Measurements from ENCODE around the gene SEPHS2.
"Not testable (repeated sequence)": the region's sequence is repeated elsewhere in the genome, so short reads cannot be mapped to it uniquely, and the experiment has no call there.

Gene SEPHS2

GRCh38 chr16:30470632-30470995 lies 24.9 kb upstream of the SEPHS2 start:
- H3K9me3 ChIP-seq (ENCODE audit: control insufficient read depth, low read length) = no peaks in the 10 kb centered on the region
- no peaks in the 10 kb centered on the region for H3K27me3 ChIP-seq (replicated peaks; ENCODE audit: control insufficient read depth, insufficient read depth, low read length, poor library complexity, severe bottlenecking)
- H3K4me3 ChIP-seq (ENCODE audit: insufficient read depth, low read depth, low read length, poor library complexity, severe bottlenecking) = no peak overlapping the region
- peaks cover 5% of the 10 kb centered on the region for H3K36me3 ChIP-seq (ENCODE audit: control insufficient read depth, insufficient read depth, low read length)
- DNase-seq = no peak
- H3K4me1 ChIP-seq (ENCODE audit: control insufficient read depth, insufficient read depth, low read length, poor library complexity, severe bottlenecking) = peaks cover 39% of the 10 kb centered on the region
- H3K27ac ChIP-seq (ENCODE audit: insufficient read depth, low read length, poor library complexity, severe bottlenecking) = peak overlapping the region; percentile 66

GRCh38 chr16:30470170-30470512 lies 24.5 kb upstream of the SEPHS2 start:
- H3K27me3 ChIP-seq (replicated peaks; ENCODE audit: control insufficient read depth, insufficient read depth, low read length, poor library complexity, severe bottlenecking) = no peaks in the 10 kb centered on the region
- DNase-seq = no peak
- peak overlapping the region; percentile 66 for H3K27ac ChIP-seq (ENCODE audit: insufficient read depth, low read length, poor library complexity, severe bottlenecking)
- H3K36me3 ChIP-seq (ENCODE audit: control insufficient read depth, insufficient read depth, low read length) = peaks cover 1% of the 10 kb centered on the region
- peaks cover 36% of the 10 kb centered on the region for H3K4me1 ChIP-seq (ENCODE audit: control insufficient read depth, insufficient read depth, low read length, poor library complexity, severe bottlenecking)
- H3K4me3 ChIP-seq (ENCODE audit: insufficient read depth, low read depth, low read length, poor library complexity, severe bottlenecking) = no peak overlapping the region
- H3K9me3 ChIP-seq (ENCODE audit: control insufficient read depth, low read length) = no peaks in the 10 kb centered on the region

- H3K27me3 ChIP-seq (replicated peaks; ENCODE audit: control insufficient read depth, insufficient read depth, low read length, poor library complexity, severe bottlenecking) = no peaks in the 10 kb centered on the region
- no peak overlapping the region for H3K27ac ChIP-seq (ENCODE audit: insufficient read depth, low read length, poor library complexity, severe bottlenecking)
- DNase-seq = no peak
- H3K36me3 ChIP-seq (ENCODE audit: control insufficient read depth, insufficient read depth, low read length) = no peaks in the 10 kb centered on the region
- H3K4me3 ChIP-seq (ENCODE audit: insufficient read depth, low read depth, low read length, poor library complexity, severe bottlenecking) = no peak overlapping the region
- no peaks in the 10 kb centered on the region for H3K9me3 ChIP-seq (ENCODE audit: control insufficient read depth, low read length)
- peaks cover 6% of the 10 kb centered on the region for H3K4me1 ChIP-seq (ENCODE audit: control insufficient read depth, insufficient read depth, low read length, poor library complexity, severe bottlenecking)
Observed at GRCh38 chr16:30464078-30464477, 18.4 kb upstream of the SEPHS2 start.

GRCh38 chr16:30461426-30461825 lies 15.8 kb upstream of the SEPHS2 start:
- H3K27ac ChIP-seq (ENCODE audit: insufficient read depth, low read length, poor library complexity, severe bottlenecking); H3K9me3 ChIP-seq (ENCODE audit: control insufficient read depth, low read length); H3K36me3 ChIP-seq (ENCODE audit: control insufficient read depth, insufficient read depth, low read length); H3K4me3 ChIP-seq (ENCODE audit: insufficient read depth, low read depth, low read length, poor library complexity, severe bottlenecking); H3K27me3 ChIP-seq (replicated peaks; ENCODE audit: control insufficient read depth, insufficient read depth, low read length, poor library complexity, severe bottlenecking); DNase-seq: not testable (repeated sequence)
- peaks cover 18% of the 10 kb centered on the region for H3K4me1 ChIP-seq (ENCODE audit: control insufficient read depth, insufficient read depth, low read length, poor library complexity, severe bottlenecking)

- no peaks in the 10 kb centered on the region for H3K36me3 ChIP-seq (ENCODE audit: control insufficient read depth, insufficient read depth, low read length)
- H3K9me3 ChIP-seq (ENCODE audit: control insufficient read depth, low read length) = no peaks in the 10 kb centered on the region
- H3K27ac ChIP-seq (ENCODE audit: insufficient read depth, low read length, poor library complexity, severe bottlenecking) = peak overlapping the region; percentile 48
Observed at GRCh38 chr16:30459456-30459855, 13.8 kb upstream of the SEPHS2 start.

GRCh38 chr16:30458561-30459394 lies 13.1 kb upstream of the SEPHS2 start:
- H3K27ac ChIP-seq (ENCODE audit: insufficient read depth, low read length, poor library complexity, severe bottlenecking) = peak overlapping the region; percentile 48

More at GRCh38 chr16:30459456-30459855, 13.8 kb upstream of the SEPHS2 start:
- Histone ChIP-seq H3K4me3 (ENCODE audit: insufficient read depth, low read depth, low read length, poor library complexity, severe bottlenecking) (no peak overlapping the region), H3K27me3 (replicated peaks; ENCODE audit: control insufficient read depth, insufficient read depth, low read length, poor library complexity, severe bottlenecking) (no peaks in the 10 kb centered on the region), H3K4me1 (ENCODE audit: control insufficient read depth, insufficient read depth, low read length, poor library complexity, severe bottlenecking) (peaks cover 18% of the 10 kb centered on the region)
- DNase-seq = no peak

GRCh38 chr16:30457743-30458560 lies 12.3 kb upstream of the SEPHS2 start:
- DNase-seq = no peak
- Histone ChIP-seq H3K27me3 (replicated peaks; ENCODE audit: control insufficient read depth, insufficient read depth, low read length, poor library complexity, severe bottlenecking) (no peaks in the 10 kb centered on the region), H3K27ac (ENCODE audit: insufficient read depth, low read length, poor library complexity, severe bottlenecking) (peak overlapping the region; percentile 48), H3K9me3 (ENCODE audit: control insufficient read depth, low read length) (no peaks in the 10 kb centered on the region), H3K4me1 (ENCODE audit: control insufficient read depth, insufficient read depth, low read length, poor library complexity, severe bottlenecking) (peaks cover 18% of the 10 kb centered on the region), H3K4me3 (ENCODE audit: insufficient read depth, low read depth, low read length, poor library complexity, severe bottlenecking) (no peak overlapping the region), H3K36me3 (ENCODE audit: control insufficient read depth, insufficient read depth, low read length) (no peaks in the 10 kb centered on the region)

More at GRCh38 chr16:30458561-30459394, 13.1 kb upstream of the SEPHS2 start:
- Histone ChIP-seq H3K4me3 (ENCODE audit: insufficient read depth, low read depth, low read length, poor library complexity, severe bottlenecking) (no peak overlapping the region), H3K4me1 (ENCODE audit: control insufficient read depth, insufficient read depth, low read length, poor library complexity, severe bottlenecking) (peaks cover 18% of the 10 kb centered on the region), H3K9me3 (ENCODE audit: control insufficient read depth, low read length) (no peaks in the 10 kb centered on the region), H3K27me3 (replicated peaks; ENCODE audit: control insufficient read depth, insufficient read depth, low read length, poor library complexity, severe bottlenecking) (no peaks in the 10 kb centered on the region), H3K36me3 (ENCODE audit: control insufficient read depth, insufficient read depth, low read length) (no peaks in the 10 kb centered on the region)
- peak; percentile 50 to 61 (median 59) for DNase-seq

- Histone ChIP-seq H3K4me1 (ENCODE audit: control insufficient read depth, insufficient read depth, low read length, poor library complexity, severe bottlenecking) (peaks cover 18% of the 10 kb centered on the region), H3K9me3 (ENCODE audit: control insufficient read depth, low read length) (no peaks in the 10 kb centered on the region)
- DNase-seq = no peak
Observed at GRCh38 chr16:30457256-30457655, 11.6 kb upstream of the SEPHS2 start.

GRCh38 chr16:30456302-30456701 lies 10.6 kb upstream of the SEPHS2 start:
- Histone ChIP-seq H3K27me3 (replicated peaks; ENCODE audit: control insufficient read depth, insufficient read depth, low read length, poor library complexity, severe bottlenecking) (no peaks in the 10 kb centered on the region), H3K36me3 (ENCODE audit: control insufficient read depth, insufficient read depth, low read length) (no peaks in the 10 kb centered on the region), H3K4me3 (ENCODE audit: insufficient read depth, low read depth, low read length, poor library complexity, severe bottlenecking) (no peak overlapping the region), H3K9me3 (ENCODE audit: control insufficient read depth, low read length) (no peaks in the 10 kb centered on the region), H3K4me1 (ENCODE audit: control insufficient read depth, insufficient read depth, low read length, poor library complexity, severe bottlenecking) (peaks cover 18% of the 10 kb centered on the region), H3K27ac (ENCODE audit: insufficient read depth, low read length, poor library complexity, severe bottlenecking) (no peak overlapping the region)
- no peak for DNase-seq

More at GRCh38 chr16:30457256-30457655, 11.6 kb upstream of the SEPHS2 start:
- Histone ChIP-seq H3K4me3 (ENCODE audit: insufficient read depth, low read depth, low read length, poor library complexity, severe bottlenecking) (no peak overlapping the region), H3K27ac (ENCODE audit: insufficient read depth, low read length, poor library complexity, severe bottlenecking) (no peak overlapping the region), H3K27me3 (replicated peaks; ENCODE audit: control insufficient read depth, insufficient read depth, low read length, poor library complexity, severe bottlenecking) (no peaks in the 10 kb centered on the region), H3K36me3 (ENCODE audit: control insufficient read depth, insufficient read depth, low read length) (no peaks in the 10 kb centered on the region)
